Measurements from ENCODE around the gene SEC23B. TPM values are rescaled to one million over a fixed set of nuclear protein-coding genes. Genes with fewer than 3 reads are reported as not detected.

The SEC23B gene
- total and polyA plus RNA-seq, 2 experiments from 2014 or later = 27.2 to 66.6 TPM

DNA sequence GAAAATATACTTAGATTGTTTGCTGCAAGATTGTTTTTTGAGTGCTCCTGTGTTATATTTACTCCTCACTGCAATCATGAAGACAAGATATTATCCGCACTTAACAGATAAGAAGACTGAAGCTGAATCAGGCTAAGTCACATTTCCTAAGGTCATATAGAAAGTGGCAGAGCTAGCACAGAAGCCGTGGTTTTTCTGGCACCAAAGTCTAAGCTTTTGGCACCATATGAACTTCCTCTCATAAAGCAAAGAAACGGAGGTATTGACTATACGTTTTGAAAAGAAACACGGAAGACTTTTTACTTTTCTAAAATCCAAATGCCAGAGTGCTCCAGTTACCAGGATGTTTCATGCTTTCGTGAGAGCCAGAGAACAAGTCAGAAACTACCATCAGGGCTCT, 70.8 kb downstream of the SEC23B start:
- Histone ChIP-seq H3F3A (replicated peaks; ENCODE audit: low read depth) (no peaks in the 10 kb centered on the region), H3K27ac (ENCODE audit: low read depth) (no peak overlapping the region), H3K4me2 (no peak overlapping the region), H3K4me3 (no peak overlapping the region), H3K4me1 (ENCODE audit: insufficient read depth) (no peaks in the 10 kb centered on the region), H3K9me2 (ENCODE audit: insufficient read depth) (no peaks in the 10 kb centered on the region), H3K36me3 (ENCODE audit: insufficient read depth) (no peaks in the 10 kb centered on the region), H3K27me3 (ENCODE audit: insufficient read depth) (no peaks in the 10 kb centered on the region), H3K79me2 (replicated peaks; ENCODE audit: insufficient read depth) (no peaks in the 10 kb centered on the region), H4K20me1 (replicated peaks; ENCODE audit: insufficient read depth) (no peaks in the 10 kb centered on the region), H2AFZ (no peak overlapping the region)
- no peaks in the 10 kb centered on the region for H3K4me1 Mint-ChIP-seq
- no peak for ATAC-seq
- H3K27me3 Mint-ChIP-seq (ENCODE audit: insufficient read depth, low read depth, poor library complexity) = peaks cover 6% of the 10 kb centered on the region
- no peak overlapping the region for H3K4me3 Mint-ChIP-seq
- no peak for DNase-seq (ENCODE audit: low spot score)
- H3K9me3 Mint-ChIP-seq = no peaks in the 10 kb centered on the region
- H3K36me3 Mint-ChIP-seq (ENCODE audit: low read depth) = no peaks in the 10 kb centered on the region
- H3K27ac Mint-ChIP-seq = no peak overlapping the region
- TF ChIP-seq, protein P1, sequence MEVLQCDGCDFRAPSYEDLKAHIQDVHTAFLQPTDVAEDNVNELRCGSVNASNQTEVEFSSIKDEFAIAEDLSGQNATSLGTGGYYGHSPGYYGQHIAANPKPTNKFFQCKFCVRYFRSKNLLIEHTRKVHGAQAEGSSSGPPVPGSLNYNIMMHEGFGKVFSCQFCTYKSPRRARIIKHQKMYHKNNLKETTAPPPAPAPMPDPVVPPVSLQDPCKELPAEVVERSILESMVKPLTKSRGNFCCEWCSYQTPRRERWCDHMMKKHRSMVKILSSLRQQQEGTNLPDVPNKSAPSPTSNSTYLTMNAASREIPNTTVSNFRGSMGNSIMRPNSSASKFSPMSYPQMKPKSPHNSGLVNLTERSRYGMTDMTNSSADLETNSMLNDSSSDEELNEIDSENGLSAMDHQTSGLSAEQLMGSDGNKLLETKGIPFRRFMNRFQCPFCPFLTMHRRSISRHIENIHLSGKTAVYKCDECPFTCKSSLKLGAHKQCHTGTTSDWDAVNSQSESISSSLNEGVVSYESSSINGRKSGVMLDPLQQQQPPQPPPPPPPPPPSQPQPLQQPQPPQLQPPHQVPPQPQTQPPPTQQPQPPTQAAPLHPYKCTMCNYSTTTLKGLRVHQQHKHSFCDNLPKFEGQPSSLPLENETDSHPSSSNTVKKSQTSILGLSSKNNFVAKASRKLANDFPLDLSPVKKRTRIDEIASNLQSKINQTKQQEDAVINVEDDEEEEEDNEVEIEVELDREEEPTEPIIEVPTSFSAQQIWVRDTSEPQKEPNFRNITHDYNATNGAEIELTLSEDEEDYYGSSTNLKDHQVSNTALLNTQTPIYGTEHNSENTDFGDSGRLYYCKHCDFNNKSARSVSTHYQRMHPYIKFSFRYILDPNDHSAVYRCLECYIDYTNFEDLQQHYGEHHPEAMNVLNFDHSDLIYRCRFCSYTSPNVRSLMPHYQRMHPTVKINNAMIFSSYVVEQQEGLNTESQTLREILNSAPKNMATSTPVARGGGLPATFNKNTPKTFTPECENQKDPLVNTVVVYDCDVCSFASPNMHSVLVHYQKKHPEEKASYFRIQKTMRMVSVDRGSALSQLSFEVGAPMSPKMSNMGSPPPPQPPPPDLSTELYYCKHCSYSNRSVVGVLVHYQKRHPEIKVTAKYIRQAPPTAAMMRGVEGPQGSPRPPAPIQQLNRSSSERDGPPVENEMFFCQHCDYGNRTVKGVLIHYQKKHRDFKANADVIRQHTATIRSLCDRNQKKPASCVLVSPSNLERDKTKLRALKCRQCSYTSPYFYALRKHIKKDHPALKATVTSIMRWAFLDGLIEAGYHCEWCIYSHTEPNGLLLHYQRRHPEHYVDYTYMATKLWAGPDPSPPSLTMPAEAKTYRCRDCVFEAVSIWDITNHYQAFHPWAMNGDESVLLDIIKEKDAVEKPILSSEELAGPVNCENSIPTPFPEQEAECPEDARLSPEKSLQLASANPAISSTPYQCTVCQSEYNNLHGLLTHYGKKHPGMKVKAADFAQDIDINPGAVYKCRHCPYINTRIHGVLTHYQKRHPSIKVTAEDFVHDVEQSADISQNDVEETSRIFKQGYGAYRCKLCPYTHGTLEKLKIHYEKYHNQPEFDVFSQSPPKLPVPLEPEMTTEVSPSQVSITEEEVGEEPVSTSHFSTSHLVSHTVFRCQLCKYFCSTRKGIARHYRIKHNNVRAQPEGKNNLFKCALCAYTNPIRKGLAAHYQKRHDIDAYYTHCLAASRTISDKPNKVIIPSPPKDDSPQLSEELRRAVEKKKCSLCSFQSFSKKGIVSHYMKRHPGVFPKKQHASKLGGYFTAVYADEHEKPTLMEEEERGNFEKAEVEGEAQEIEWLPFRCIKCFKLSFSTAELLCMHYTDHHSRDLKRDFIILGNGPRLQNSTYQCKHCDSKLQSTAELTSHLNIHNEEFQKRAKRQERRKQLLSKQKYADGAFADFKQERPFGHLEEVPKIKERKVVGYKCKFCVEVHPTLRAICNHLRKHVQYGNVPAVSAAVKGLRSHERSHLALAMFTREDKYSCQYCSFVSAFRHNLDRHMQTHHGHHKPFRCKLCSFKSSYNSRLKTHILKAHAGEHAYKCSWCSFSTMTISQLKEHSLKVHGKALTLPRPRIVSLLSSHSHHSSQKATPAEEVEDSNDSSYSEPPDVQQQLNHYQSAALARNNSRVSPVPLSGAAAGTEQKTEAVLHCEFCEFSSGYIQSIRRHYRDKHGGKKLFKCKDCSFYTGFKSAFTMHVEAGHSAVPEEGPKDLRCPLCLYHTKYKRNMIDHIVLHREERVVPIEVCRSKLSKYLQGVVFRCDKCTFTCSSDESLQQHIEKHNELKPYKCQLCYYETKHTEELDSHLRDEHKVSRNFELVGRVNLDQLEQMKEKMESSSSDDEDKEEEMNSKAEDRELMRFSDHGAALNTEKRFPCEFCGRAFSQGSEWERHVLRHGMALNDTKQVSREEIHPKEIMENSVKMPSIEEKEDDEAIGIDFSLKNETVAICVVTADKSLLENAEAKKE (CRISPR knock-in tag; IDR thresholded peaks at IDR 0.05) = no peak
- TF ChIP-seq ZNF331 (CRISPR knock-in tag; IDR thresholded peaks at IDR 0.05; ENCODE audit: low read depth) (no peak), CREB1 (CRISPR knock-in tag; IDR thresholded peaks at IDR 0.05; ENCODE audit: low read depth) (no peak), STAT1 (IDR thresholded peaks at IDR 0.05; ENCODE audit: unreplicated experiment) (no peak), EZH2phosphoT487 (IDR thresholded peaks at IDR 0.05; ENCODE audit: unreplicated experiment) (no peak), NANOG (IDR thresholded peaks at IDR 0.05; ENCODE audit: borderline replicate concordance) (no peak), POLR2AphosphoS5 (IDR thresholded peaks at IDR 0.05; ENCODE audit: low read depth) (no peak), ZNF114 (CRISPR knock-in tag; IDR thresholded peaks at IDR 0.05) (no peak), EZH2 (IDR thresholded peaks at IDR 0.05; ENCODE audit: low read depth, unreplicated experiment) (no peak), JUNB (IDR thresholded peaks at IDR 0.05; ENCODE audit: unreplicated experiment) (no peak)
- TF ChIP-seq, protein P2, sequence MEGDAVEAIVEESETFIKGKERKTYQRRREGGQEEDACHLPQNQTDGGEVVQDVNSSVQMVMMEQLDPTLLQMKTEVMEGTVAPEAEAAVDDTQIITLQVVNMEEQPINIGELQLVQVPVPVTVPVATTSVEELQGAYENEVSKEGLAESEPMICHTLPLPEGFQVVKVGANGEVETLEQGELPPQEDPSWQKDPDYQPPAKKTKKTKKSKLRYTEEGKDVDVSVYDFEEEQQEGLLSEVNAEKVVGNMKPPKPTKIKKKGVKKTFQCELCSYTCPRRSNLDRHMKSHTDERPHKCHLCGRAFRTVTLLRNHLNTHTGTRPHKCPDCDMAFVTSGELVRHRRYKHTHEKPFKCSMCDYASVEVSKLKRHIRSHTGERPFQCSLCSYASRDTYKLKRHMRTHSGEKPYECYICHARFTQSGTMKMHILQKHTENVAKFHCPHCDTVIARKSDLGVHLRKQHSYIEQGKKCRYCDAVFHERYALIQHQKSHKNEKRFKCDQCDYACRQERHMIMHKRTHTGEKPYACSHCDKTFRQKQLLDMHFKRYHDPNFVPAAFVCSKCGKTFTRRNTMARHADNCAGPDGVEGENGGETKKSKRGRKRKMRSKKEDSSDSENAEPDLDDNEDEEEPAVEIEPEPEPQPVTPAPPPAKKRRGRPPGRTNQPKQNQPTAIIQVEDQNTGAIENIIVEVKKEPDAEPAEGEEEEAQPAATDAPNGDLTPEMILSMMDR (conservative IDR thresholded peaks at IDR 0.05; ENCODE audit: low read depth in 2 of 2) = no peak
- TF ChIP-seq, protein P3, sequence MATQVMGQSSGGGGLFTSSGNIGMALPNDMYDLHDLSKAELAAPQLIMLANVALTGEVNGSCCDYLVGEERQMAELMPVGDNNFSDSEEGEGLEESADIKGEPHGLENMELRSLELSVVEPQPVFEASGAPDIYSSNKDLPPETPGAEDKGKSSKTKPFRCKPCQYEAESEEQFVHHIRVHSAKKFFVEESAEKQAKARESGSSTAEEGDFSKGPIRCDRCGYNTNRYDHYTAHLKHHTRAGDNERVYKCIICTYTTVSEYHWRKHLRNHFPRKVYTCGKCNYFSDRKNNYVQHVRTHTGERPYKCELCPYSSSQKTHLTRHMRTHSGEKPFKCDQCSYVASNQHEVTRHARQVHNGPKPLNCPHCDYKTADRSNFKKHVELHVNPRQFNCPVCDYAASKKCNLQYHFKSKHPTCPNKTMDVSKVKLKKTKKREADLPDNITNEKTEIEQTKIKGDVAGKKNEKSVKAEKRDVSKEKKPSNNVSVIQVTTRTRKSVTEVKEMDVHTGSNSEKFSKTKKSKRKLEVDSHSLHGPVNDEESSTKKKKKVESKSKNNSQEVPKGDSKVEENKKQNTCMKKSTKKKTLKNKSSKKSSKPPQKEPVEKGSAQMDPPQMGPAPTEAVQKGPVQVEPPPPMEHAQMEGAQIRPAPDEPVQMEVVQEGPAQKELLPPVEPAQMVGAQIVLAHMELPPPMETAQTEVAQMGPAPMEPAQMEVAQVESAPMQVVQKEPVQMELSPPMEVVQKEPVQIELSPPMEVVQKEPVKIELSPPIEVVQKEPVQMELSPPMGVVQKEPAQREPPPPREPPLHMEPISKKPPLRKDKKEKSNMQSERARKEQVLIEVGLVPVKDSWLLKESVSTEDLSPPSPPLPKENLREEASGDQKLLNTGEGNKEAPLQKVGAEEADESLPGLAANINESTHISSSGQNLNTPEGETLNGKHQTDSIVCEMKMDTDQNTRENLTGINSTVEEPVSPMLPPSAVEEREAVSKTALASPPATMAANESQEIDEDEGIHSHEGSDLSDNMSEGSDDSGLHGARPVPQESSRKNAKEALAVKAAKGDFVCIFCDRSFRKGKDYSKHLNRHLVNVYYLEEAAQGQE (IDR thresholded peaks at IDR 0.05; ENCODE audit: unreplicated experiment) = no peak
- TF ChIP-seq, protein P4, sequence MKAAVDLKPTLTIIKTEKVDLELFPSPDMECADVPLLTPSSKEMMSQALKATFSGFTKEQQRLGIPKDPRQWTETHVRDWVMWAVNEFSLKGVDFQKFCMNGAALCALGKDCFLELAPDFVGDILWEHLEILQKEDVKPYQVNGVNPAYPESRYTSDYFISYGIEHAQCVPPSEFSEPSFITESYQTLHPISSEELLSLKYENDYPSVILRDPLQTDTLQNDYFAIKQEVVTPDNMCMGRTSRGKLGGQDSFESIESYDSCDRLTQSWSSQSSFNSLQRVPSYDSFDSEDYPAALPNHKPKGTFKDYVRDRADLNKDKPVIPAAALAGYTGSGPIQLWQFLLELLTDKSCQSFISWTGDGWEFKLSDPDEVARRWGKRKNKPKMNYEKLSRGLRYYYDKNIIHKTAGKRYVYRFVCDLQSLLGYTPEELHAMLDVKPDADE (IDR thresholded peaks at IDR 0.05) = no peak

Data from GM23338 (cell line).